Ishikawa (cell line): ENCODE results near the gene GANAB.

ENCODE experiments used
- CEBPB ChIP-seq: IDR thresholded peaks from 2 replicates; pipeline ENCODE4 v1.6.1; 2012
- CREB1 ChIP-seq: IDR thresholded peaks from 2 replicates; pipeline ENCODE4 v1.6.1; 2012; ENCODE audit warnings: low read depth
- EGR1 ChIP-seq: IDR thresholded peaks from 2 replicates; pipeline ENCODE4 v1.6.1; 2012
- EP300 ChIP-seq: IDR thresholded peaks from 2 replicates; pipeline ENCODE4 v1.6.1; 2012; ENCODE audit warnings: borderline replicate concordance
- FOXM1 ChIP-seq: IDR thresholded peaks from 2 replicates; pipeline ENCODE4 v1.6.1; 2012; ENCODE audit warnings: low read depth, borderline replicate concordance
- MAX ChIP-seq: IDR thresholded peaks from 2 replicates; pipeline ENCODE4 v1.6.1; 2012
- NFIC ChIP-seq: IDR thresholded peaks from 2 replicates; pipeline ENCODE4 v1.6.1; 2012
- RAD21 ChIP-seq: IDR thresholded peaks from 2 replicates; pipeline ENCODE4 v1.6.1; 2012; ENCODE audit warnings: low read depth
- REST ChIP-seq: IDR thresholded peaks from 2 replicates; pipeline ENCODE4 v1.6.1; 2012; ENCODE audit warnings: low read depth, mild to moderate bottlenecking
- TAF1 ChIP-seq: IDR thresholded peaks from 2 replicates; pipeline ENCODE4 v1.6.1; 2012; ENCODE audit warnings: low read depth, mild to moderate bottlenecking
- TCF12 ChIP-seq: IDR thresholded peaks from 2 replicates; pipeline ENCODE4 v1.6.1; 2012; ENCODE audit warnings: low read depth
- TEAD4 ChIP-seq: IDR thresholded peaks from 2 replicates; pipeline ENCODE4 v1.6.1; 2012
- YY1 ChIP-seq: IDR thresholded peaks from 2 replicates; pipeline ENCODE4 v1.6.1; 2012; ENCODE audit warnings: low read depth
- ZBTB7A ChIP-seq: IDR thresholded peaks from 2 replicates; pipeline ENCODE4 v1.6.1; 2012; ENCODE audit warnings: low read depth
- TF ChIP-seq, protein P1 (sequence below): IDR thresholded peaks from 2 replicates; pipeline ENCODE4 v1.6.1; 2012

GANAB gene

DNA sequence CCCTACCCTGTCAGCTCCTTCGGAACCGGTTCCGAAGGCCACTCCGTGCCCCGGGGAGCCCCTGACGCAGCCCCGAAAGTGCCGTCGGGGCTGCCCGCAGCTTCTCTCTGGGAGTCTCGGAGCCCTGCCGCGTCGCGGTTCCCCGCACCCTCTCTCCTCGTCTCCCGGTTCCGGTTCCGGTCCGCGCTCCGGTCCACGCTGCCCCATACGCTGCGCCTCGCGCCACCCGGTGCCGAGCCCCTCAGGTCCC is 45.4 kb downstream of the GANAB start:
- TF ChIP-seq TAF1 (0 out of 2 replicates have a peak, but pooled peaks have one; percentile 2), TCF12 (no peak), CEBPB (no peak), MAX (peak; percentile 86)

DNA sequence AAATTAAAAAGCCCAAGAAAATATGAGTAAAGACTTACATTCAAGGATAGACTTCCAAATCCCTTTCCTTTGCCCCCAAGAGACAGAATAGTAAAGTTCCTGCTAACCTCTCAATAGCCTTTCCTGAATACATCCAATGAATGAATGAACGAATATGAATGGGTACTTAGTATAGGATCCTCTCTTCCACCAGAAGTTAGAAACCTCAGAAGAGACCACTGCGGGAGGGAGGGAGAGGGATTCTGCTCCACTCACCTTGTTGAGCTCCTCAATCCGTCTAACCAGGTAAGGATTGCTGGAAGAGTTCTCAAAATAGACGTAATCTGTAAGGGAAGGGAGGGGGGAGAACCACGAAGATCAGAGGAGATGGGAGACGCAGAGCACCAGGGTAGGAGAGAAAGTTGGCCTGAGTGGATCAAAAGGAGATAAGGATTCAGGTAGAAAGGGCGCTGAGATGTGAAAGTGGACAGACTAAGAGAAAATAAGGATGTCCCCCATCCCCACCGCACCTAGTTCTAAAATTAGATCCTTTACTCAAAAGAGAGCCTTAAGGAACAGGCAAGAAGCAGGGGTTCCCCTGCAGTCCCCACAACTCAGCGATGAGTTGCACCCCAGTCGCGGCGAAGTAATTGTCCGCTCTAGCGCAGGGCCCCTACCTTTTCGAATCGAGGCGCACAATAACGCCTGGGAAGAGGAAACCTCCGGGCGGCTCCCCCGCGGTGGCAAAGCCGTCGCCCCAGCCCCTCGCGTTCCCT is 45.9 kb downstream of the GANAB start:
- TF ChIP-seq FOXM1, result no peak
- TF ChIP-seq TEAD4, result no peak
- TF ChIP-seq CEBPB, result no peak
- no peak for TF ChIP-seq EP300
- TF ChIP-seq MAX, result no peak
- TF ChIP-seq RAD21, result no peak
- no peak for TF ChIP-seq EGR1
- TF ChIP-seq NFIC, result no peak
- TF ChIP-seq, protein P1, sequence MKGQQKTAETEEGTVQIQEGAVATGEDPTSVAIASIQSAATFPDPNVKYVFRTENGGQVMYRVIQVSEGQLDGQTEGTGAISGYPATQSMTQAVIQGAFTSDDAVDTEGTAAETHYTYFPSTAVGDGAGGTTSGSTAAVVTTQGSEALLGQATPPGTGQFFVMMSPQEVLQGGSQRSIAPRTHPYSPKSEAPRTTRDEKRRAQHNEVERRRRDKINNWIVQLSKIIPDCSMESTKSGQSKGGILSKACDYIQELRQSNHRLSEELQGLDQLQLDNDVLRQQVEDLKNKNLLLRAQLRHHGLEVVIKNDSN, result no peak
- TF ChIP-seq REST, result no peak
- no peak for TF ChIP-seq TAF1
- no peak for TF ChIP-seq ZBTB7A
- TF ChIP-seq YY1, result no peak
- no peak for TF ChIP-seq CREB1
- TF ChIP-seq TCF12, result no peak

DNA sequence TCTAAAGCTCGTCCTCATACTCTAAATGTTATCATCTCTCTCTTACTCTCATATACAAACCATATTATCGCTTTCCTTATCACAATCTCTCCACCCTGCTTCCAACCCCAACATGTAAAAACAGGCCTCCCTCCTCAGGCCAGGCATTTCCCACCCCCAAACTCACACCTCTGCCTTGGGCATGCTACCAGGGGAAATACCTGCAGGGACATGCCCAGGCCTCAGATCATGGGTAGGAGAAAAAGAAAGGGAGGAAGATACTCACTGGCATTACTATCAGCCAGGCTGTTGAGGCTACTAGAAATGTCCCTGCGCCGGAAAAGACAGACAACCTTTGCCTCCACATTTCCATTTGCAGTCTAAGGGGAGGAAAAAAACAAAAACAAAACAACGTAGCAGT is 46.5 kb downstream of the GANAB start:
- TF ChIP-seq EP300, result no peak
- no peak for TF ChIP-seq CREB1
- TF ChIP-seq NFIC, result no peak
- no peak for TF ChIP-seq TCF12
- TF ChIP-seq FOXM1, result no peak
- no peak for TF ChIP-seq YY1
- no peak for TF ChIP-seq MAX
- TF ChIP-seq TEAD4, result no peak
- TF ChIP-seq REST, result no peak
- TF ChIP-seq TAF1, result no peak
- no peak for TF ChIP-seq RAD21
- no peak for TF ChIP-seq ZBTB7A
- TF ChIP-seq, protein P1, result no peak
- no peak for TF ChIP-seq CEBPB
- no peak for TF ChIP-seq EGR1

GRCh38 chr11:62599069-62599696 is 47.2 kb downstream of the GANAB start:
- TF ChIP-seq YY1, result no peak
- TF ChIP-seq ZBTB7A, result no peak
- no peak for TF ChIP-seq REST
- peak; percentile 35; the same call in 1 of the 2 replicates for TF ChIP-seq EP300
- no peak for TF ChIP-seq CEBPB
- TF ChIP-seq, protein P1, result 0 out of 2 replicates have a peak, but pooled peaks have one; percentile 12
- 0 out of 2 replicates have a peak, but pooled peaks have one; percentile 35 for TF ChIP-seq CREB1
- no peak for TF ChIP-seq FOXM1
- peak; percentile 20; the same call in 1 of the 2 replicates for TF ChIP-seq TAF1
- peak; percentile 70 for TF ChIP-seq MAX
- TF ChIP-seq TEAD4, result no peak
- TF ChIP-seq TCF12, result no peak; the same call in 1 of the 2 replicates
- no peak for TF ChIP-seq RAD21
- no peak for TF ChIP-seq EGR1
- peak; percentile 97 for TF ChIP-seq NFIC
